Neural crest cell (in vitro differentiated cells): ENCODE results near the gene ABCC8. TPM values are rescaled to one million over a fixed set of nuclear protein-coding genes. Genes with fewer than 3 reads are reported as not detected.

Source experiments
- DNase-seq: peaks from one replicate; pipeline ENCODE4 v3.0.0; 2021; ENCODE audit warnings: low read depth, mixed read lengths, low spot score
- H3K27ac Mint-ChIP-seq: one replicate; pipeline ENCODE4 v1.8.0; 2021; ENCODE audit warnings: mild to moderate bottlenecking, mixed read lengths; ENCODE audit not compliant: unreplicated experiment
- H3K27me3 Mint-ChIP-seq: 2 replicates; pipeline ENCODE4 v1.8.0; 2021; ENCODE audit warnings: low read depth, mild to moderate bottlenecking, mixed read lengths
- H3K36me3 Mint-ChIP-seq: 2 replicates; pipeline ENCODE4 v1.8.0; 2021; ENCODE audit warnings: low read depth, mild to moderate bottlenecking, mixed read lengths
- H3K4me1 Mint-ChIP-seq: 2 replicates; pipeline ENCODE4 v1.8.0; 2021; ENCODE audit warnings: mixed read lengths
- H3K4me3 Mint-ChIP-seq: one replicate; pipeline ENCODE4 v1.8.0; 2021; ENCODE audit warnings: mild to moderate bottlenecking, mixed read lengths
- H3K9me3 Mint-ChIP-seq: 2 replicates; pipeline ENCODE4 v1.8.0; 2021; ENCODE audit warnings: mixed read lengths
- total RNA-seq: library from RNA; stranded (reverse); gene quantifications from 2 replicates; pipeline ENCODE4 v1.2.1, GENCODE V29; 2021
- TF ChIP-seq, protein P1 (sequence below): fragments of 200-600 bp; sonication (generic); conservative IDR thresholded peaks from 2 replicates; pipeline ENCODE4 v1.5.0; 2021; ENCODE audit warnings: antibody characterized with exemption, mild to moderate bottlenecking

The ABCC8 gene
- total RNA-seq, 1 donor from 2014 or later, result 6.1 TPM

DNA sequence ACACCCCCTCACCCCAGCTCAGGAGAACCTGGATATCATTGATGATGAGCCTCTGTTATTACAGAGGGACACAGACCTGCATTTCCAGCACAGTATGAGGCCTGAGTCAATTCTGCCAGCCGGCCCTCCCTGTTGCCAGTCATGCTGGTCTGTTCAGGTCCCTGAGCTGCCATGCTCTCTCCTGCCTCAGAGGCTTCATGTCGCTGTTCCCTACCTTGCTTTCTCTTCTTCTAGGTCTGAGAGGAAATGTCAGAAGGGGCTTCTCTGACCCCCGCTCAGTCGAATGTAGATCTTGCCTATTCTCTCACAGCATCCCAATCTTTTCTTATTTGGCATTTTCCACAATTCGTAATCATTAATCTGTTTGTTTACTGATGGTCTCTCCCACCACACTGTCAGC lies 21.8 kb upstream of the ABCC8 start:
- Mint-ChIP-seq H3K4me3 (no peak overlapping the region), H3K4me1 (no peaks in the 10 kb centered on the region), H3K9me3 (no peaks in the 10 kb centered on the region), H3K27me3 (peaks cover 6% of the 10 kb centered on the region), H3K36me3 (no peaks in the 10 kb centered on the region), H3K27ac (no peak overlapping the region)
- DNase-seq, result no peak
- TF ChIP-seq, protein P1, sequence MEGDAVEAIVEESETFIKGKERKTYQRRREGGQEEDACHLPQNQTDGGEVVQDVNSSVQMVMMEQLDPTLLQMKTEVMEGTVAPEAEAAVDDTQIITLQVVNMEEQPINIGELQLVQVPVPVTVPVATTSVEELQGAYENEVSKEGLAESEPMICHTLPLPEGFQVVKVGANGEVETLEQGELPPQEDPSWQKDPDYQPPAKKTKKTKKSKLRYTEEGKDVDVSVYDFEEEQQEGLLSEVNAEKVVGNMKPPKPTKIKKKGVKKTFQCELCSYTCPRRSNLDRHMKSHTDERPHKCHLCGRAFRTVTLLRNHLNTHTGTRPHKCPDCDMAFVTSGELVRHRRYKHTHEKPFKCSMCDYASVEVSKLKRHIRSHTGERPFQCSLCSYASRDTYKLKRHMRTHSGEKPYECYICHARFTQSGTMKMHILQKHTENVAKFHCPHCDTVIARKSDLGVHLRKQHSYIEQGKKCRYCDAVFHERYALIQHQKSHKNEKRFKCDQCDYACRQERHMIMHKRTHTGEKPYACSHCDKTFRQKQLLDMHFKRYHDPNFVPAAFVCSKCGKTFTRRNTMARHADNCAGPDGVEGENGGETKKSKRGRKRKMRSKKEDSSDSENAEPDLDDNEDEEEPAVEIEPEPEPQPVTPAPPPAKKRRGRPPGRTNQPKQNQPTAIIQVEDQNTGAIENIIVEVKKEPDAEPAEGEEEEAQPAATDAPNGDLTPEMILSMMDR, result peak; percentile 48

DNA sequence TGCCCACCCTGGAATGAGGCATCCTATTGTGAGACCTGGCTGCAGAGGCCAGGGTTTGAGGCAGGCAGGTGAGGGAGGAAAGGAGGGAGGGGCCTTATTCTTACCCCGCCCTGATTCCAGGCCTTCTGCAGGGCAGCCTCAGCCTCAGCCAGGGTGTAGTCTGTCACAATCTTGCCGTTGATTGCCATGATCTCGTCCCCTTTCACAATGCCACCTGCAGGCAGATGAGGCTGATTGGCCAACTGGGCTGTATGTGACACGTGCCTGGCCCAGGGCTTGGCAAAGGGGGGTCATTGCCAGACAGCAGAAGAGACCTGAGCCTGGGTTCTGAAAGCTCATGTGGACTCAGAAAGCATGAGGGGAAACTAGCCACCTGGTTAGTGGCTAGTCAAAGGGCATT lies 21.4 kb upstream of the ABCC8 start:
- H3K36me3 Mint-ChIP-seq, result no peaks in the 10 kb centered on the region
- DNase-seq, result no peak
- H3K4me3 Mint-ChIP-seq, result no peak overlapping the region

DNA sequence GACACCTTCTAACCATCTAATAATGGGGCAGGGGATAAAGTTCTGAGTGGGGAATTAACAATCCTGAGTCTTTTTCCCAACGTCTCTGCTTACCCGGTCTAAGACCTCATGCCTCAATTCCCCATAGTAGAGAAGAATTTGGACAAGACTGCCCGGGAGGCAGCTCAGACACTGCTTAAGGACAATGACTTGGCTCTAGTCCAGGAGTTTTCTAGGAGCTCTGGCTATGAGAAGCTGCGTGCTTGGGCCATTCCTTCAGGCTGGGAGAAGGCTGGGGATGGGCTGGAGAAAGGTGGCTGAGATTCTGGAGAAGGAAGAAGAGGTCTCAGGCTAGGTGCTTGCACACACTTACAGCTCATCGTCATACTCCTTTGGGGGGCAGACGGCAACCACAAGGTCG lies 19.8 kb upstream of the ABCC8 start:
- no peak overlapping the region for H3K27ac Mint-ChIP-seq
- no peaks in the 10 kb centered on the region for H3K9me3 Mint-ChIP-seq
- H3K4me1 Mint-ChIP-seq, result no peaks in the 10 kb centered on the region
- H3K27me3 Mint-ChIP-seq, result peaks cover 6% of the 10 kb centered on the region
- no peak for DNase-seq
- H3K4me3 Mint-ChIP-seq, result no peak overlapping the region
- TF ChIP-seq, protein P1, result no peak
- H3K36me3 Mint-ChIP-seq, result no peaks in the 10 kb centered on the region

More for the DNA sequence above, 21.4 kb upstream of the ABCC8 start:
- Mint-ChIP-seq H3K4me1 (no peaks in the 10 kb centered on the region), H3K27me3 (peaks cover 6% of the 10 kb centered on the region), H3K27ac (no peak overlapping the region), H3K9me3 (no peaks in the 10 kb centered on the region)
- TF ChIP-seq, protein P1, result no peak

DNA sequence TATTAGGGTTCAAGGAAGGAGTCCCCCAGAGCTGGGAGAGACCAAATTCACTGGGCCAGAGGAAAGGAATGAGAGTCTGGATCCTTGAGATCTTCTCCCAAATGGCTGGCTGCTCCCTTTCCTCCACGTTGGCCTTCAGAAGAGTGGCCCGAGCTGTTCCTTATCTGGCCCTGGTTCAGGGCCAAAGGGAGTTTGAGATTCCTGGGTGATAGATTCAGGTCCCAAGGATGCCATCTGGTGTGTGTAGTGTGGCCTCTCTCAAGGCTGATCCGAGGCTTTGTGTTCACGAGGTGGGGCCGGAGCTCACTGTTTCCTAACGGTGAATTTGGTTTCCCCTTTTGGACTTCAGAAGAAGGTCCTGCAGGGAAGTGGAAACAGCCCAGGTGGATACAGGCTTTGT lies 17.4 kb upstream of the ABCC8 start:
- DNase-seq, result no peak
- TF ChIP-seq, protein P1, result no peak
- H3K27ac Mint-ChIP-seq, result no peak overlapping the region
- peaks cover 7% of the 10 kb centered on the region for H3K27me3 Mint-ChIP-seq
- no peak overlapping the region for H3K4me3 Mint-ChIP-seq
- H3K4me1 Mint-ChIP-seq, result no peaks in the 10 kb centered on the region
- H3K36me3 Mint-ChIP-seq, result no peaks in the 10 kb centered on the region
- H3K9me3 Mint-ChIP-seq, result no peaks in the 10 kb centered on the region

DNA sequence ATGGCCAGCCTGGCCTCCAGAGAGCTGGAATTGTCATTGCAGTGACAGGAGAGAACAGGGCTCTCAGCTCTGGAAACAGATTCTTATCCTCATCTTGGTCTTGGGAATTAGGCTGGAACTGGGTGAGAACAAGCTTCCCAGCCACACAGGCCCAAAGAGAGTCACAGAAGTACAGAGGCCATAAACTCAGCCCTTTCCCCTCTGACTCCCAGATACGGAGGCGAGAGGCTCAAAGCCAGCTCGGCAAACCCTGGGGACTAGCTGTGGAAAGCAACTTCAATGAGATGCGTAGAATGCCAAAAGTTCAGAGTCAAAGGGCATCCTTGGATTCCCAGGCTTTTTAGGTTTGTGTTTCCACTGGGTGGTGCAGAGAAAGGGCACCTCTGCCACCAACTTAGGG lies 14.3 kb upstream of the ABCC8 start:
- Mint-ChIP-seq H3K27ac (no peak overlapping the region), H3K9me3 (no peaks in the 10 kb centered on the region), H3K4me3 (no peak overlapping the region), H3K4me1 (no peaks in the 10 kb centered on the region), H3K36me3 (no peaks in the 10 kb centered on the region), H3K27me3 (peaks cover 6% of the 10 kb centered on the region)
- DNase-seq, result no peak
- TF ChIP-seq, protein P1, result no peak

DNA sequence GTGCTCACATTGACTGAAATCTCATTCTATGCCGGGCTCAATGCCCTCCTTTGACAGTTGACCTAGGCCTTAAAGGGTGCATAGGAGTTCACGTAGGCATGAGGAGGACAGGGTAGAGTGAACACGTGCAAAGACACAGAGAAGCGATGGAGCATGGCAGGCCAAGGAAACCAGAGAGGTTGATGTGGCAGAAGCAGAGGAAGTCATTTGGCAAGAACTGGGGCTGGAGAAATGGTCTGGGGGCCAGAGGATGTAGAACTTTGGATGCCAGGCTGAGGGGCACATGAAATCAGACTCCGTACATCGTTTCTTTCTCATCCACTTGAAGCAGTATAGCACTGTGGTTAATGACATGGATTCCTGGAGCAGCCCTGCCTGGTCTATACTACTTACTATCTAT lies 13.6 kb upstream of the ABCC8 start:
- H3K36me3 Mint-ChIP-seq, result no peaks in the 10 kb centered on the region
- H3K9me3 Mint-ChIP-seq, result no peaks in the 10 kb centered on the region

More for the DNA sequence above, 13.6 kb upstream of the ABCC8 start:
- no peak overlapping the region for H3K4me3 Mint-ChIP-seq
- TF ChIP-seq, protein P1, result no peak
- DNase-seq, result no peak
- H3K27ac Mint-ChIP-seq, result no peak overlapping the region
- H3K4me1 Mint-ChIP-seq, result no peaks in the 10 kb centered on the region
- H3K27me3 Mint-ChIP-seq, result peaks cover 6% of the 10 kb centered on the region
